ENCODE data around the gene KNDC1.

The KNDC1 gene

DNA sequence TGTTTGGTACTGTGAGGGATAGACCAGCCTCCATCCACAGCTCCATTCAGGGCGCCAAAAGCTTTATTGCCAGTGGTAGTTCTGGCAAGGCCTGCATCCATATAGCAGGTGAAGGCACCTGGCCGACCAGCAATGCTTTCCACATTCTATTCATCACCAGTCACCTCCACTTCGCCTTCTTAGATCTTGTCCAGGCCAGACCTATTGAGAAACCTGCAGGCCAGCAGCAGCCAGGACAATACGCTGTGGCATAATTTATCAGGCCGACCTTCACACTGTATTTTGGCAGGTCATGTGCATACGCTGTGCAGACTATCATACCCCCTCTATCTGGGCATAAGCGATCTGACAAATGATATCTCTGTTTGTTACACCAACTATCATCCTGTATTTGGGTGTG, 15.2 kb upstream of the KNDC1 start:
- TF ChIP-seq GATA2 (IDR thresholded peaks at IDR 0.05; ENCODE audit: low read depth, low read length) (no peak), GATA3 (IDR thresholded peaks at IDR 0.05; ENCODE audit: low read depth, low read length) (no peak)

DNA sequence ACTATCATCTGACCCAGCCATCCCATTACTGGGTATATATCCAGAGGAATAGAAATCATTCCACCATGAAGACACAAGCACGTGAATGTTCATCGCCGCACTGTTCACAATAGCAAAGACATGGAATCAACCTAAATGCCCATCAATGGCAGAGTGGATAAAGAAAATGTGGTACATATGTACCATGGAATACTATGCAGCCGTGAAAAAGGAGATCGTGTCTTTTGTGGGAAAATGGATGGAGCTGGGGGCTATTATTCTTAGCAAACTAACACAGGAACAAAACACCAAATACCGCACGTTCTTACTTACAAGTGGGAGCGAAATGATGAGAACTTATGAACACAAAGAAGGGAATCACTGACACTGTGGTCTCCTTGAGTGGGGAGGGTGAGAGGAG, 9.8 kb upstream of the KNDC1 start:
- no peak for TF ChIP-seq GATA3 (IDR thresholded peaks at IDR 0.05; ENCODE audit: low read depth, low read length)
- TF ChIP-seq GATA2 (IDR thresholded peaks at IDR 0.05; ENCODE audit: low read depth, low read length): no peak

DNA sequence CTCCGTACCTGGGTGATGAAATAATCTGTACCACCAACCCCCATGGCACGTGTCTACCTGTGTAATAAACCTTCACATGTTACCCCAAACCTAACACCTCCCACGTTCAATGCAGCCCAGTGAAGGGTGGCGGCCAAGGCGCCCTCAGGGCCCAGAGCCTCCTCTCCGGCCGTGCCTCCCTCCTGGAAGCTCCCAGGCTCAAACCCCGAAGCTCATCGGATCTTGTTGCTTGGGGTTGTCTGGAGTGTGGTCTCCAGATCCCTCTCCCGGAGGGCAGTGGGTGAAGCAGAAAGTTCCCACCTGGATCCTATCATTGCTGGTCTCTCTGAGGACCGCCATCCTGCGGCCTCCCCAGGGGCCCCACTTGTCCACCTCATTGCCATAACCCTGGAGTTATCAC, 9.4 kb upstream of the KNDC1 start:
- TF ChIP-seq GATA3 (IDR thresholded peaks at IDR 0.05; ENCODE audit: low read depth, low read length): no peak
- TF ChIP-seq GATA2 (IDR thresholded peaks at IDR 0.05; ENCODE audit: low read depth, low read length): no peak

DNA sequence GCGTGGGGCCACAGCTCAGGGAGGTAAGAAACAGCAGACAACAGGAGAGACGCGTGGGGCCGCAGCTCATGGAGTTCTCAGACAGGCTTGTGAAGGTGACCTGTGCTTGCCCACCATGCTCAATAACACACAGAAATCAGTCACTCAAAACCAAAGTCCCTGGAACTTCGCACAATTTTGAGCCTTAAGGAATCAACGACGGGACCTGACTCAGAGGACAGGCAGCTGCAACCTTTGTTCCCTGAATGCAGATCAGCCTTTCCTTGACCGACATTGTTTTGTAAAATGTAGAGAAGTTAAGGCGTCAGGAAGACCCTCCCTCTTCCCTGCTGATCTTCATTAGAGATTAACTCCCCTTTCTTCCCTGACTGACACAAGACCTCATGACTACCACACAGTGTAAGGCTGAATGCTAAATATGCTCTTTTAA, 8.5 kb upstream of the KNDC1 start:
- TF ChIP-seq GATA3 (IDR thresholded peaks at IDR 0.05; ENCODE audit: low read depth, low read length): no peak
- TF ChIP-seq GATA2 (IDR thresholded peaks at IDR 0.05; ENCODE audit: low read depth, low read length): no peak

DNA sequence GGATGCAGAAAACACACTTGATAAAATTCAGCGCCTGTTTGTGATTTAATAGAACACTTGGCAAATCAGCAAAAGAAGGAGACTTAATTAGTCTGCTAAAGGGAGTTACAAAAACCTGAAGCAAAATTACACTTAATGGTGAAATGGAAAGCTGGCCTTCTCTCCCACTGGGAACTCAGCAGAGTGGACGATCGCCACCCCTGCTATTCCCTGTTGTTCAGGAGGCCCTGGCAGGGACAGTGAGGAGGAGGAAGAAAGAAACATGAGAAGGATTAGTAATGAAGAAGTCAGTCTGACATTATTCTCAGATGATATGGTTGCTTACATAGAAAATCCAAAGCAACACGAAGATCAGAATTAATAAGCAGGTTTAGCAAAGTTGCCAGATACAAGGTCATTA, 5.6 kb upstream of the KNDC1 start:
- TF ChIP-seq GATA2 (IDR thresholded peaks at IDR 0.05; ENCODE audit: low read depth, low read length) (no peak), GATA3 (IDR thresholded peaks at IDR 0.05; ENCODE audit: low read depth, low read length) (no peak)

DNA sequence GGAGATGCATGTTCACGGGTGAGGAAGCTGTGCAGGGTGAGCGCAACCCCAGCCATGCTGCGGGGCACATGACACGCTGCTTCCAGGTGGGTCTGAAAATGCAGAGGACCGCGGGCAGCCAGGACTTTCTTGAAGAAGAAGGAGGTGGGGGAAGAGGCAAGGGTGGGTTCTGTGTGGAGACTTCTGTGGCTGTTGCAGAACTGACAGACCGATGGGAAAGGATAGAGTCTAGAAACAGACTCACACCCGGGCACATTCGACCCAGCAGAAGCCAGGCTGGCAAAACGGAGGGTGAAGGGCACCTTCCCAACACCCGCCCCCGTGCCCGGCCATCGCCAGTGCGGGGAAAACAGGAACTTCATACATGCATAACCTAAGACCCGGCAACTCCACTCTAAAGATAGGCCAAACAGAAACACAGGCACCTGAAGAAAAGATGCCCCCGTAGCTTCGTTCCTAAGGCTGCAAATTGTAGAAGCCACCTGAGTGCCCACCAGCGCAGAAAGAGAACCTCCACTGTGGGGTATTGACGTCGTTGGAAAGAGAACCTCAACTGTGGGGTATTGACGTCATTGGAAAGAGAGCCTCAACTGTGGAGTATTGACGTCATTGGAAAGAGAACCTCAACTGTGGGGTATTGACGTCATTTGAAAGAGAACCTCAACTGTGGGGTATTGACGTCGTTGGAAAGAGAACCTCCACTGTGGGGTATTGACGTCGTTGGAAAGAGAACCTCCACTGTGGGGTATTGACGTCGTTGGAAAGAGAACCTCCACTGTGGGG, 4.8 kb upstream of the KNDC1 start:
- TF ChIP-seq GATA2 (IDR thresholded peaks at IDR 0.05; ENCODE audit: low read depth, low read length) (no peak), GATA3 (IDR thresholded peaks at IDR 0.05; ENCODE audit: low read depth, low read length) (no peak)

DNA sequence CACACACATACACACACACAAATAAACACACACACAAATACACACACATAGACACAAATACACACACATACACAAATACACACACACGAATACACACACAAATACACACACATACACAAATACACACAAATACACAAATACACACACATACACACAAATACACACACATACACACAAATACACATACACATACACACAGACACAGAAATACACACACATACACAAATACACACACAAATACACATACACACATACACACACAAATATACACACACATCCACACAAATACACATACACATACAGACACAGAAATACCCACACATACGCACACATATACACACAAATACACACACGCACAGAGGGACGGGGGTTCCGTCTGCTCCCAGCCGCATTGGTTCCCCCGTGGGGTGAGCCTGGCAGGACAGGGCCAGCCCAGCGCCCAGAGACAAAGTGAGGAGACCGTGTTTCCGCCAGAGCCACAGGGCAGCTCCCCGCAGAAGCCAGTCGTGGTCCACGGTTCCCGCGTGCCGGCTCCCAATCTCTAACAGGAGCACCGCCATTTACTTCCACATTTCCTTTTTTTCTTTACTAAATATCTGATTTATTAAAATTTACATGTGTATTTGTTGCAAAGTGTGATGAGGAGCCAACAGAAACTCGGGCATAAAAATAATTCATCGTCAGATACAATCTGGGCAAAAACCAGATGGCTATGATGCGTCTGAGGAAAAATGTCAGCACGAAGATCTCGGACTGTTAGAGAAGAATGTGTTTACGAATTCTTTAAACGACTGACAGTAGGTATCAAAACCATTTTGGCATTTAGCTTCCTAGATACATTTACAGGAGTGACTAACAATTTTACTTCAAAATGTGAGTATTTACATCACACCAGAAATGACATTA, 3.1 kb upstream of the KNDC1 start:
- TF ChIP-seq GATA2 (IDR thresholded peaks at IDR 0.05; ENCODE audit: low read depth, low read length) (peak; percentile 66), GATA3 (IDR thresholded peaks at IDR 0.05; ENCODE audit: low read depth, low read length) (no peak; the same call in 1 of the 2 replicates)

DNA sequence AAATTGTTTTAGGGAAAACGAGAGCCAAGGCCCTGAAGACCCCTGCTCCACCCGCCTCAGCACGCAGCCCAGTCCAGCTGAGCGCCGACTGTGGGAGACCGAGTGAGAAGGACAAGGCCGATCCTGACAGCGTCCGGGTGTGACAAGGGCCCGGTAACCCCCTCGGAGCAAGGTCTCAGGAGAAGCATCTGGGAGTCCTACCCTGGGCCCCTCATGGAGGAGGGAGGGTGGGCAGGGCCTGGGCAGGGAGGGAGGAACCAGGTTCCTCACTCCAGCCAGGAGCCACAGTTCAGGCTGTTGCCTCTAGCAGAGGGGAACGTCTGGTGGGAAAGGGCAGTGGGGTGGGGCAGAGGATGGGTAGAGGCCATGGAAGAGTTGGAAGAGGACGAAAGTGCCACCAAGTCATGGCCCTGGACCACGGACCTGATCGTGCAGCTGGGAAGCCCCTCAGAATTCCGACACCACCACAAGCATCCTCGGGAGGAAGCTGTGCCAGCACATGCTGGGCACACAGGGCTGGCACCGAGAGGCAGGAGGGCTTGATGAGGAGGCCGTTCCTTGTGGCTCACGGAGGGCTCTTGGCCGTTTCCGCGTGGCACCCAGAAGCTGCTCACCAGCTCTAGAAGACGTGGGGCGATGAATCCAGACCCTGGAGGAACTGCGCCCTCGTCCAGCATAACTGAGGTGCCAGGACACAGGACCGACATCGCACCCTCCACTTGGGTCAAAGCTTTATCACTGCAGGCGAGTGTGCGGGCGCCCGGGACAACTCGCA, 2.2 kb upstream of the KNDC1 start:
- TF ChIP-seq GATA2 (IDR thresholded peaks at IDR 0.05; ENCODE audit: low read depth, low read length): no peak
- TF ChIP-seq GATA3 (IDR thresholded peaks at IDR 0.05; ENCODE audit: low read depth, low read length): no peak

DNA sequence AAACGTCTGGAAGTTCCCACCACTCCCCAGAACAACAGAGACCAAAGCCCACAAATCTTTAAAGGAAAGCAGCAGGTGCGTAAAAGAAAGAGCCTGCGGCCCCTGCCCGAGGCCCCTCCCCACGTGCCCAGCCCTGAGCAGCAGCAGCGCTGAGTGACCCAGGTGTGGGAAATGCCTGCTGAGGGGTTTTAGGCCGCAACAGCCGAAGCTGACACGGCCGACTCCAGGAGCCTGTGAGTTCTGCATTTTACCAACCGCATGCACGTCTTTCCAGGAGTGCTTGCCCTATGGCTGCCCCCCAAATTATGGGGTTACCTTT, 1.6 kb upstream of the KNDC1 start:
- no peak for TF ChIP-seq GATA3 (IDR thresholded peaks at IDR 0.05; ENCODE audit: low read depth, low read length)
- no peak for TF ChIP-seq GATA2 (IDR thresholded peaks at IDR 0.05; ENCODE audit: low read depth, low read length)

DNA sequence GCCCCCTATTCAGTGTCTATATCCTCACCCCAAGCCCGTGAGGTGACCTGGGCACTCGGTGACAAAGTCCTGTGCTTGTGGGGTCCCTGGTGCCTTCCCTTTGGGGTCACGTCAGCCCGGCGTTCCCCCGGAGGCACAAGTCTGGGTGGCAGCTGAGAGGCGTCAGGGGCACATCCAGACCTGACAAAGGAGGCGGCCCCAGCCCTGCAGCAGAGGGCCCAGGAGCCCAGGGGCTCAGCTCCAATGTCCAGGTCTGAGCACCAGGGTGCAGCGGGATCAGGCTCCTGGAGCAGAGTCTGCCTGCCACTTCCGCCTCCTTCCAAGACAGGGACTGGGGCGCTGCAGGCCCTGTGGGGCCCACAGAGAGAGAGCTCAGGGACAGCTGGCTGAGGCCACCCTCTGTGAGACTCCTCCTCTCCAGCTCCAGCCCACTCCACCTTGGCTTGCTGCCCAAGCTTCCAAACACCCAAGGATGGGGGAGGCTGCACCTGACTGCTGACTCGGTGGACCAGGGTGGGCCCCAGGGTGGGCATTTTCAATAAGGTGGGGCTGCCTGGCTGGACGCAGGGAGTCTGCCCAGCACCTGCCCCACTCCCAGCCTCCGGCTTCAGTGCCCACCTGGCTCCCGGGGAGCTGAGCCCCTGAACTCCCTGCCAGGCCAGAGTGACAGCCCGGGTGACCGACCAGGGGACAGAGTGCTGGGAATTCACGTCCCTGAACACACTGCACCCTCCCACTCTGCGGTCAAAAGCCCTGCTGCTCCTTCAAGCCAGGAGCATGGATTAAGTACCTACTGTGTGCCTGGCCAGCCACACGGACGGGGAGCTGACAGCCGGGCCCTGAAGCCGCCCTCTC, 1.0 kb upstream of the KNDC1 start:
- TF ChIP-seq GATA2 (IDR thresholded peaks at IDR 0.05; ENCODE audit: low read depth, low read length): no peak

DNA sequence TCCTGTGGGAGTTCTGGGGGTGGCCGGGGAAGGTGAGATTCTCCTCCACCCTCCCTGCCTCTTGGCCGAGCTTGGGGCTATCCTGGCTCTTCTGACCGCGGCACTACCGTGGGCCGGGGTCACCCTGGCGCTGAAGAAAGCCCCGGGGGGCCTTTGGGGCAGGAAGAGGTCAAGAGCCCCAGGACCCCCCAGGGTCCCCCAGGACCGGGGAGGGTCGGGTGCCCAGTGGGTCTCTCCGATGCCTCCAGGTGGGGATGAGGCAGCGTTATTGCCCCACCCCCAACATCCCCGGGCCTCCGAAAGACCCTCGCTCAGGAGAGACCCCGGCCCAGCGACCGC, 439 bp upstream of the KNDC1 start:
- TF ChIP-seq GATA2 (IDR thresholded peaks at IDR 0.05; ENCODE audit: low read depth, low read length) (no peak), GATA3 (IDR thresholded peaks at IDR 0.05; ENCODE audit: low read depth, low read length) (no peak)

DNA sequence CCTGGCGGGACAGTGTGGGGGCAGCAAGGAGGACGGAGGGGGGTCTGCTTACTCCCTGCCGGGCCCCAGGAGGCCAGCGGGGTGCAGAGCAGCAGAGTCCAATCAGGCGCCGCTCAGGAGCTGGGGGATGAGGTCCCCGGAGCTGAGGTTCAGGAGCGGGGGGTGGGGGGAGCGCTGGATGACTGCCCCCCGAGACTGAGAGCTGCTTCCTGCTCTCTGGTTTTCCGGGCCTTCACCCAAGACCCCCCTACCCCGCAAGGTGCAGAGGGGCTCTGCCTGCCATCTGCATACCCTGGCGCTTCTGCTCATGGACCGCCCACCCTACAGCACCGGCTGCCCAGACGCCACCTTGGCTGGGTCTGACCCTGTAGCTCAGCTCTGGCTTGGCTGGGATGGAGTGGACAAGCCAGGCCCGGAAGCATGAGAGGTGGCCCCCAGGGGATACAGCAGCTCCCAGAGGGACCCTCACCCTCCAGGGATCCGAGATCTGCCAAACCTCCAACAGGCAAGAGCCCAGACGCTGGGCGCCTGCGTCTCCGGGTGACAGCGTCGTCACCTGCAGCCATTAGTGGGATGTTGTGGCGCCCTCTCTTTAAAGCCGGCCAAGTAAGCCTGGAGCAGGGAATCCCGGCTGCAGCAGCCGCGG, 930 bp downstream of the KNDC1 start:
- TF ChIP-seq GATA3 (IDR thresholded peaks at IDR 0.05; ENCODE audit: low read depth, low read length): no peak
- no peak for TF ChIP-seq GATA2 (IDR thresholded peaks at IDR 0.05; ENCODE audit: low read depth, low read length)

DNA sequence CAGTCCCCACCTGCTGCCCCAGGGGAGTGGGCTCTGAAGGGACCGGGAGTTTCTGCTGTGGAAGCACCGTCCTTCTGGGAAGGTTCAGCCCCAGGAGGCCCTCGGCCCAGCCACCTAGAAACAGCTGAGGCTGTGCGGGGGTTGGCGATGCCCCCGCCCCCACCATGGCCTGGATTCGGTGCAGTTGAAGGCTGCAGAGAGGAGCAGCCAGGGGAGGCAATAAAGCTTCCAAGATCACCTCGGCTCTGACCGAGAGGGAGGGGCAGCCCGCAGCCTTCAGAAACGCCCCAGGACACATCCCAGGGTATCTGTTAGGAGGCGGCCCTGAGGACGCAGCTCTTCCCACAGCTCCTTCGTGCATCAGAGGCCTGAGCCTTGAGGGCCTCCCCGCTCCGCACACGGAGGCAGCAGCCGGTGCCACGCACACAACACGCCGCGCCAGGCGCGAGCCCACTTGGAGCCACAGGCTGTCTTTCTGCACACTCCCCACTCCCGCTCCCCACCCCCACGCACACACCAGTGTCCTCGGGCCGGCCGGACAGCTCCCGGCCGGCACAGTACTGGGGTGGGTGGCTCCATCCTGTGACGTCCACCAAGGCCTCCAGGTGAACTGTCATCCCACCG, 1.6 kb downstream of the KNDC1 start:
- TF ChIP-seq GATA3 (IDR thresholded peaks at IDR 0.05; ENCODE audit: low read depth, low read length): no peak

All from SH-SY5Y (cell line).